Common myeloid progenitor, CD34-positive (primary cell): ENCODE measurements around the gene ASAP3.

Experiments used
- CTCF ChIA-PET: fragments of 350-600 bp; sonication (Branson Sonifier 250); formaldehyde crosslinking; loops from one replicate; lab custom pipeline; 2021; ENCODE audit warnings: antibody characterized with exemption; lab: Charles Lee
- POLR2A ChIA-PET: fragments of 350-600 bp; sonication (Branson Sonifier 250); formaldehyde crosslinking; loops from one replicate; lab custom pipeline; 2021; ENCODE audit warnings: antibody characterized with exemption; lab: Charles Lee
- DNase-seq, 3 donors: peaks; one replicate each; pipeline versions ENCODE4 v3.0.0 to v3.0.0-alpha.2; 2013
- H3K27ac ChIP-seq, 2 experiments: 1 replicate in 1 of 2; 2 replicates in 1 of 2; pipeline ENCODE4 v1.7.0; 2013; ENCODE audit warnings: inconsistent platforms in 2 of 2, low read length in 2 of 2, mild to moderate bottlenecking in 2 of 2, low read depth in 1 of 2, moderate library complexity in 1 of 2; ENCODE audit not compliant: severe bottlenecking in 2 of 2, insufficient read depth in 1 of 2, poor library complexity in 1 of 2
- H3K27me3 ChIP-seq, 5 experiments: replicated peaks in 2 of 5; 1 replicate in 3 of 5; 2 replicates in 2 of 5; pipeline versions ENCODE4 v1.6.1 to v1.7.0; 2013; ENCODE audit warnings: low read length in 4 of 5, mild to moderate bottlenecking in 2 of 5, moderate library complexity in 2 of 5, inconsistent platforms in 1 of 5; ENCODE audit not compliant: insufficient read depth in 5 of 5, control insufficient read depth in 4 of 5
- H3K36me3 ChIP-seq, 4 experiments: 1 replicate in 2 of 4; 2 replicates in 2 of 4; pipeline versions ENCODE4 v1.6.1 to v1.7.0; 2013; ENCODE audit warnings: low read length in 3 of 4, control low read depth in 1 of 4, mild to moderate bottlenecking in 1 of 4; ENCODE audit not compliant: control insufficient read depth in 4 of 4, insufficient read depth in 4 of 4
- H3K4me1 ChIP-seq, 4 experiments: 1 replicate in 3 of 4; 2 replicates in 1 of 4; pipeline versions ENCODE4 v1.6.1 to v1.7.1; 2013; ENCODE audit warnings: low read length in 3 of 4, mild to moderate bottlenecking in 3 of 4, control low read depth in 1 of 4, inconsistent platforms in 1 of 4, moderate library complexity in 1 of 4; ENCODE audit not compliant: control insufficient read depth in 4 of 4, insufficient read depth in 4 of 4; ENCODE audit errors: control extremely low read depth in 1 of 4
- H3K4me3 ChIP-seq, 7 experiments: 1 replicate in 4 of 7; 2 replicates in 3 of 7; pipeline versions ENCODE4 v1.5.1 to v1.7.0; 2013; ENCODE audit warnings: mild to moderate bottlenecking in 7 of 7, low read length in 6 of 7, moderate library complexity in 6 of 7, inconsistent platforms in 2 of 7, low read depth in 2 of 7, control low read depth in 1 of 7; ENCODE audit not compliant: insufficient read depth in 4 of 7, control insufficient read depth in 1 of 7; ENCODE audit errors: extremely low read depth in 1 of 7
- H3K9me3 ChIP-seq, 5 experiments: 1 replicate in 4 of 5; 2 replicates in 1 of 5; pipeline versions ENCODE4 v1.6.1 to v1.7.1; 2013; ENCODE audit warnings: low read length in 4 of 5, mild to moderate bottlenecking in 2 of 5, inconsistent platforms in 1 of 5, low read depth in 1 of 5, moderate library complexity in 1 of 5; ENCODE audit not compliant: control insufficient read depth in 4 of 5, insufficient read depth in 2 of 5; ENCODE audit errors: control extremely low read depth in 1 of 5
- whole genome bisulfite sequencing: methylation state at CpG from one replicate; pipeline ENCODE4 v1.1.5; 2013; ENCODE audit not compliant: insufficient coverage; 5-methylcytosine and 5-hydroxymethylcytosine counted together

ASAP3 gene

GRCh38 chr1:23451441-23451840, 32.5 kb downstream of the ASAP3 start:
- Histone ChIP-seq H3K27ac (no peak overlapping the region), H3K4me1 (peaks cover 0 to 14% (median 9%) of the 10 kb centered on the region in 4 experiments), H3K9me3 (no peaks in the 10 kb centered on the region), H3K27me3 (peaks cover 0 to 1% (median 0%) of the 10 kb centered on the region in 5 experiments), H3K36me3 (no peaks in the 10 kb centered on the region), H3K4me3 (no peak overlapping the region)
- CTCF ChIA-PET: interaction anchor here (1.3 kb wide), 1 partner anchor 94 kb away, joined by 4 read pairs; no protein-coding TSS in a partner anchor
- peak in 1 of 3 donors; percentile 5 for DNase-seq
- no CpG with 5 or more reads among the region's 1 CpG for WGBS
- POLR2A ChIA-PET: no interaction called here

GRCh38 chr1:23450894-23451293, 33.1 kb downstream of the ASAP3 start:
- 76% methylated on average over 3 of the region's 4 CpGs for WGBS
- Histone ChIP-seq H3K9me3 (no peaks in the 10 kb centered on the region), H3K36me3 (no peaks in the 10 kb centered on the region), H3K27ac (no peak overlapping the region), H3K4me3 (no peak overlapping the region), H3K4me1 (peaks cover 0 to 12% (median 7%) of the 10 kb centered on the region in 4 experiments), H3K27me3 (peaks cover 0 to 1% (median 0%) of the 10 kb centered on the region in 5 experiments)
- DNase-seq: no peak
- POLR2A ChIA-PET: no interaction called here
- CTCF ChIA-PET: interaction anchor here (0.7 kb wide), 1 partner anchor 10 kb away, joined by 3 read pairs; no protein-coding TSS in a partner anchor

DNA sequence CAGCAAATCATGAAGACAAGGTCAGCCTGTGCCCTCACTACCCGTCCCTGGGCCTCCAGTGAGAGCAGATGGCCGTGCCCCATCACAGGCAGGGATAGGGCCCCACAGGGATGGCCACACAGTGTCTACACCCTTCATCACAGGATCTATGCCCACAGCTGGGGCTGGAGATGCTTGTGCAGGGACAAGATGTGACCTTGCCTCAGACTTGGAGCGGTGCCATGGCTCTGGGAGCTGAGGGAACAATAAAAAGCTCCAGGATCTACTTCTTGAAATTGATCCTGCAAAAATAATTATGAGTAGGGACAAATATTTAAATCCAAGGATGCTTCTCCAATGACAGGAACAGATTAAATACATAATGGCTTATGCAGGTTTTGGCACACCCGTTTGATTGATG, 34.0 kb downstream of the ASAP3 start:
- DNase-seq: no peak
- 100% methylated on average over 1 of the region's 4 CpGs for WGBS
- POLR2A ChIA-PET: no interaction called here
- H3K4me1 ChIP-seq: peaks cover 0 to 12% (median 6%) of the 10 kb centered on the region in 4 experiments
- H3K4me3 ChIP-seq: no peak overlapping the region
- no peaks in the 10 kb centered on the region for H3K9me3 ChIP-seq
- CTCF ChIA-PET: no interaction called here
- H3K27ac ChIP-seq: no peak overlapping the region
- no peaks in the 10 kb centered on the region for H3K36me3 ChIP-seq
- peaks cover 0 to 1% (median 0%) of the 10 kb centered on the region in 5 experiments for H3K27me3 ChIP-seq

GRCh38 chr1:23449306-23449705, 34.7 kb downstream of the ASAP3 start:
- Histone ChIP-seq H3K27me3 (peaks cover 0 to 1% (median 0%) of the 10 kb centered on the region in 5 experiments), H3K36me3 (no peaks in the 10 kb centered on the region), H3K27ac (no peak overlapping the region), H3K4me3 (no peak overlapping the region), H3K9me3 (no peaks in the 10 kb centered on the region), H3K4me1 (peaks cover 0 to 12% (median 6%) of the 10 kb centered on the region in 4 experiments)
- ChIA-PET CTCF (no interaction called here), POLR2A (no interaction called here)
- no peak for DNase-seq
- WGBS: 84% methylated on average over 5 of the region's 6 CpGs

DNA sequence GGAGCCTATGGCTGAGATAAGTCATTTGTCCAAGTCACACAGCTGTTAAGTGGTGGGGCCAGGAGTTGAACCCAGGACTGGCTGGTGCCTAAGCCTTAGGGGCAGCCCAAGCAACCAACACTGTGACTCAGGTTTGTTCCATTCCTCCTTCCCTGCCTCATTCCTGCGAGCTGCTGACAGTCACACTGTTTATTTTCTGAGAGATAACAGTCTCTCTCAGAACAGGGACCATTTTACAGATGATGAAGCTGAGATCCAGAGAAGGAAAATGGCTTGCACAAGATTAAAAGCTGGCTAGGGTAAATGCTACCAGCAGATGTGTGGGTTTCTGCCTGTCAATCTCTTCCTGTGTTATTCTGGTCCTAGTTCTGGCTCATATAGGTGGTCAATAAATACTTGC, 35.1 kb downstream of the ASAP3 start:
- ChIA-PET CTCF (no interaction called here), POLR2A (no interaction called here)
- H3K9me3 ChIP-seq: no peaks in the 10 kb centered on the region

DNA sequence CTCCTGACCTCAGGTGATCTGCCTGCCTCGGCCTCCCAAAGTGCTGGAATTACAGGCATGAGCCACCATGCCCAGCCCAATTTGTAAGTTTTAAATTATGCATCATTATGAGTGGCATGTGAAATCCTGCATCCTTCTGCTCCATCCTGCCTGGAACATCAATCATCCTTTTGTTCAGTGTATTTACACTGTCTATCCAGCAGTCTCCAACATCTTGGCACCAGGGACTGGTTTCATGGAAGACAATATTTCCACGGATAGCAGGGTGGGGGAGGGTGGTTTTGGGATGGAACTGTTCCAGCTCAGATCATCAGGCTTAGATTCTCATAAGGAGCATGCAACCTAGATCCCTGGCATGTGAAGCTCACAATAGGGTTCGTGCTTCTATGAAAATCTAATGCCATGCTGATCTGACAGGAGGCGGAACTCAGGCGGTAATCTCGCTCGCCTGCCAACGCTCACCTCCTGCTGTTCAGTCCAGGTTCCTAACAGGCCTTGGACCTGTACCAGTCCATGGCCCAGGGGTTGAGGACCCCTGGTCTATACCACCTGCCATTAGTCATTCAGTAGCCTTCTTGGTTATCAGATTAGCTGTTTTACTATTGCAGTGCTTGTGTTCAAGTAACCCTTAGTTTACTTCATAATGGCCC, 37.2 kb downstream of the ASAP3 start:
- Histone ChIP-seq H3K27ac (no peak overlapping the region), H3K4me1 (peaks cover 0 to 4% (median 2%) of the 10 kb centered on the region in 4 experiments), H3K9me3 (no peaks in the 10 kb centered on the region), H3K36me3 (no peaks in the 10 kb centered on the region), H3K4me3 (no peak overlapping the region), H3K27me3 (peaks cover 0 to 2% (median 0%) of the 10 kb centered on the region in 5 experiments)
- 97% methylated on average over 6 of the region's 8 CpGs for WGBS
- no peak for DNase-seq
- ChIA-PET CTCF (interaction anchor here (0.7 to 1.1 kb wide), 2 partner anchors 25 to 43 kb away, joined by 3 to 5 read pairs; no protein-coding TSS in a partner anchor), POLR2A (no interaction called here)

More for the DNA sequence above, 35.1 kb downstream of the ASAP3 start:
- Histone ChIP-seq H3K4me1 (peaks cover 0 to 12% (median 6%) of the 10 kb centered on the region in 4 experiments), H3K27me3 (peaks cover 0 to 1% (median 0%) of the 10 kb centered on the region in 5 experiments), H3K4me3 (no peak overlapping the region), H3K27ac (no peak overlapping the region), H3K36me3 (no peaks in the 10 kb centered on the region)
- no peak for DNase-seq
- 88% methylated on average over 1 of the region's 1 CpG for WGBS
